GM12801 (cell line): Measurements from ENCODE around the gene STON2.

Experiments
- CTCF ChIP-seq: IDR thresholded peaks from one replicate; pipeline ENCODE4 v1.5.1; 2011; ENCODE audit warnings: control low read depth; ENCODE audit not compliant: insufficient read length; ENCODE audit errors: extremely low read depth

The STON2 gene

GRCh38 chr14:81309511-81309910, 90.6 kb downstream of the STON2 start:
- TF ChIP-seq CTCF, result no peak

- TF ChIP-seq CTCF, result no peak
Observed at GRCh38 chr14:81305743-81306142, 94.4 kb downstream of the STON2 start.

GRCh38 chr14:81305065-81305464, 95.1 kb downstream of the STON2 start:
- TF ChIP-seq CTCF, result no peak

- TF ChIP-seq CTCF, result no peak
Observed at GRCh38 chr14:81303258-81303935, 96.7 kb downstream of the STON2 start.

- TF ChIP-seq CTCF, result no peak
Observed at GRCh38 chr14:81302638-81303037, 97.5 kb downstream of the STON2 start.

- TF ChIP-seq CTCF, result no peak
Observed at GRCh38 chr14:81301813-81302212, 98.3 kb downstream of the STON2 start.

- TF ChIP-seq CTCF, result no peak
Observed at GRCh38 chr14:81301371-81301770, 98.8 kb downstream of the STON2 start.
